ENCODE measurements around the gene GEMIN7. TPM values are rescaled to one million over a fixed set of nuclear protein-coding genes. Genes with fewer than 3 reads are reported as not detected.

GEMIN7 gene
- total RNA-seq, 1 donor = 4.1 TPM

- Histone ChIP-seq H3K27me3 (ENCODE audit: insufficient read depth, low read length) (no peaks in the 10 kb centered on the region), H3K4me3 (ENCODE audit: low read length) (peak overlapping the region; percentile 86), H3K9me3 (ENCODE audit: low read depth, low read length) (no peaks in the 10 kb centered on the region), H3K4me1 (ENCODE audit: insufficient read depth, low read length) (peaks cover 57% of the 10 kb centered on the region)
These were observed 12.2 kb downstream of the GEMIN7 start for GRCh38 chr19:45091031-45091923.

- H3K9me3 ChIP-seq (ENCODE audit: low read depth, low read length) = no peaks in the 10 kb centered on the region
- peak within 1 kb of the TSS; percentile 86 for H3K4me3 ChIP-seq (ENCODE audit: low read length)
- no peaks in the 10 kb centered on the region for H3K27me3 ChIP-seq (ENCODE audit: insufficient read depth, low read length)
- H3K4me1 ChIP-seq (ENCODE audit: insufficient read depth, low read length) = peaks cover 55% of the 10 kb centered on the region
These were observed 14.0 kb downstream of the GEMIN7 start, which contains the start of gene PPP1R37 for GRCh38 chr19:45092747-45093678. TSS of gene PPP1R37 (plus strand) at chr19:45093179. CDS start at chr19:45093326, 147 bp downstream.

GRCh38 chr19:45094137-45094536 lies 15.1 kb downstream of the GEMIN7 start:
- H3K4me1 ChIP-seq (ENCODE audit: insufficient read depth, low read length) = peaks cover 53% of the 10 kb centered on the region

GRCh38 chr19:45094707-45095106 lies 15.6 kb downstream of the GEMIN7 start:
- peaks cover 53% of the 10 kb centered on the region for H3K4me1 ChIP-seq (ENCODE audit: insufficient read depth, low read length)
- H3K4me3 ChIP-seq (ENCODE audit: low read length) = no peak overlapping the region
- H3K27me3 ChIP-seq (ENCODE audit: insufficient read depth, low read length) = no peaks in the 10 kb centered on the region
- no peaks in the 10 kb centered on the region for H3K9me3 ChIP-seq (ENCODE audit: low read depth, low read length)

More at GRCh38 chr19:45094137-45094536, 15.1 kb downstream of the GEMIN7 start:
- Histone ChIP-seq H3K4me3 (ENCODE audit: low read length) (peak overlapping the region; percentile 86), H3K27me3 (ENCODE audit: insufficient read depth, low read length) (no peaks in the 10 kb centered on the region), H3K9me3 (ENCODE audit: low read depth, low read length) (no peaks in the 10 kb centered on the region)

GRCh38 chr19:45095496-45096413 lies 16.7 kb downstream of the GEMIN7 start:
- Histone ChIP-seq H3K9me3 (ENCODE audit: low read depth, low read length) (no peaks in the 10 kb centered on the region), H3K4me1 (ENCODE audit: insufficient read depth, low read length) (peaks cover 52% of the 10 kb centered on the region), H3K4me3 (ENCODE audit: low read length) (no peak overlapping the region), H3K27me3 (ENCODE audit: insufficient read depth, low read length) (no peaks in the 10 kb centered on the region)

- no peak overlapping the region for H3K4me3 ChIP-seq (ENCODE audit: low read length)
- H3K4me1 ChIP-seq (ENCODE audit: insufficient read depth, low read length) = peaks cover 45% of the 10 kb centered on the region
- H3K27me3 ChIP-seq (ENCODE audit: insufficient read depth, low read length) = no peaks in the 10 kb centered on the region
- H3K9me3 ChIP-seq (ENCODE audit: low read depth, low read length) = no peaks in the 10 kb centered on the region
These were observed 17.6 kb downstream of the GEMIN7 start for GRCh38 chr19:45096700-45097099.

GRCh38 chr19:45097450-45097775 lies 18.4 kb downstream of the GEMIN7 start:
- H3K4me3 ChIP-seq (ENCODE audit: low read length) = no peak overlapping the region
- H3K27me3 ChIP-seq (ENCODE audit: insufficient read depth, low read length) = no peaks in the 10 kb centered on the region
- no peaks in the 10 kb centered on the region for H3K9me3 ChIP-seq (ENCODE audit: low read depth, low read length)
- peaks cover 47% of the 10 kb centered on the region for H3K4me1 ChIP-seq (ENCODE audit: insufficient read depth, low read length)

GRCh38 chr19:45097776-45098520 lies 18.9 kb downstream of the GEMIN7 start:
- Histone ChIP-seq H3K9me3 (ENCODE audit: low read depth, low read length) (no peaks in the 10 kb centered on the region), H3K4me1 (ENCODE audit: insufficient read depth, low read length) (peaks cover 50% of the 10 kb centered on the region), H3K27me3 (ENCODE audit: insufficient read depth, low read length) (no peaks in the 10 kb centered on the region), H3K4me3 (ENCODE audit: low read length) (no peak overlapping the region)

GRCh38 chr19:45098521-45099466 lies 19.7 kb downstream of the GEMIN7 start:
- peaks cover 52% of the 10 kb centered on the region for H3K4me1 ChIP-seq (ENCODE audit: insufficient read depth, low read length)
- H3K27me3 ChIP-seq (ENCODE audit: insufficient read depth, low read length) = no peaks in the 10 kb centered on the region
- no peaks in the 10 kb centered on the region for H3K9me3 ChIP-seq (ENCODE audit: low read depth, low read length)
- no peak overlapping the region for H3K4me3 ChIP-seq (ENCODE audit: low read length)

GRCh38 chr19:45099467-45100191 lies 20.6 kb downstream of the GEMIN7 start:
- H3K4me3 ChIP-seq (ENCODE audit: low read length) = no peak overlapping the region
- no peaks in the 10 kb centered on the region for H3K9me3 ChIP-seq (ENCODE audit: low read depth, low read length)
- no peaks in the 10 kb centered on the region for H3K27me3 ChIP-seq (ENCODE audit: insufficient read depth, low read length)
- peaks cover 52% of the 10 kb centered on the region for H3K4me1 ChIP-seq (ENCODE audit: insufficient read depth, low read length)

GRCh38 chr19:45100201-45100600 lies 21.1 kb downstream of the GEMIN7 start:
- Histone ChIP-seq H3K4me3 (ENCODE audit: low read length) (no peak overlapping the region), H3K9me3 (ENCODE audit: low read depth, low read length) (no peaks in the 10 kb centered on the region), H3K4me1 (ENCODE audit: insufficient read depth, low read length) (peaks cover 52% of the 10 kb centered on the region), H3K27me3 (ENCODE audit: insufficient read depth, low read length) (no peaks in the 10 kb centered on the region)

- H3K9me3 ChIP-seq (ENCODE audit: low read depth, low read length) = no peaks in the 10 kb centered on the region
- no peak overlapping the region for H3K4me3 ChIP-seq (ENCODE audit: low read length)
- H3K4me1 ChIP-seq (ENCODE audit: insufficient read depth, low read length) = peaks cover 45% of the 10 kb centered on the region
These were observed 21.8 kb downstream of the GEMIN7 start for GRCh38 chr19:45100846-45101252.

More at GRCh38 chr19:45100846-45101252, 21.8 kb downstream of the GEMIN7 start:
- H3K27me3 ChIP-seq (ENCODE audit: insufficient read depth, low read length) = no peaks in the 10 kb centered on the region

All from mononuclear cell (primary cell).